ENCODE results near the gene CNPY2.
"Not testable (repeated sequence)": the region's sequence is repeated elsewhere in the genome, so short reads cannot be mapped to it uniquely, and the experiment has no call there.

The CNPY2 gene

GRCh38 chr12:56315622-56316473 is at the start of gene CNPY2:
Gene CNPY2, minus strand, starts transcription at chr12:56315988. Its CDS starts 771 bp downstream, at chr12:56315217.
- peak; percentile 98 for DNase-seq

GRCh38 chr12:56362130-56363059 is 46.6 kb upstream of the CNPY2 start, which contains the start of gene APOF:
Gene APOF, minus strand, starts transcription at chr12:56362857. Its CDS starts 112 bp downstream, at chr12:56362745.
- no peak for DNase-seq

- DNase-seq = no peak
These were observed 45.8 kb upstream of the CNPY2 start for GRCh38 chr12:56361487-56362129.

GRCh38 chr12:56359851-56360767 is 44.3 kb upstream of the CNPY2 start, which contains the start of gene STAT2:
Gene STAT2, minus strand, starts transcription at chr12:56360107. Its CDS starts 3,536 bp downstream, at chr12:56356571.
- peak; percentile 96 for DNase-seq

- DNase-seq = no peak
These were observed 43.2 kb upstream of the CNPY2 start for GRCh38 chr12:56358836-56359532.

GRCh38 chr12:56351325-56351724 is 35.5 kb upstream of the CNPY2 start:
- no peak for DNase-seq

GRCh38 chr12:56350662-56351061 is 34.9 kb upstream of the CNPY2 start:
- no peak for DNase-seq

GRCh38 chr12:56348776-56349175 is 33.0 kb upstream of the CNPY2 start:
- DNase-seq = no peak

GRCh38 chr12:56347255-56347654 is 31.5 kb upstream of the CNPY2 start:
- not testable (repeated sequence) for DNase-seq

- DNase-seq = no peak
These were observed 30.9 kb upstream of the CNPY2 start for GRCh38 chr12:56346675-56347074.

- not testable (repeated sequence) for DNase-seq
These were observed 26.5 kb upstream of the CNPY2 start for GRCh38 chr12:56342290-56342689.

GRCh38 chr12:56341616-56342015 is 25.8 kb upstream of the CNPY2 start:
- DNase-seq = no peak

GRCh38 chr12:56339158-56339422 is 23.3 kb upstream of the CNPY2 start:
- no peak for DNase-seq

GRCh38 chr12:56338308-56339157 is 22.7 kb upstream of the CNPY2 start, which contains the start of gene IL23A:
Gene IL23A, plus strand, starts transcription at chr12:56338884. Its CDS starts 161 bp downstream, at chr12:56339045.
- DNase-seq = no peak

- DNase-seq = no peak
These were observed 22.0 kb upstream of the CNPY2 start for GRCh38 chr12:56337753-56338251.

GRCh38 chr12:56336361-56337167 is 20.8 kb upstream of the CNPY2 start:
- no peak for DNase-seq

GRCh38 chr12:56335527-56335926 is 19.7 kb upstream of the CNPY2 start:
- DNase-seq = not testable (repeated sequence)

GRCh38 chr12:56334490-56334793 is 18.7 kb upstream of the CNPY2 start:
- DNase-seq = no peak

Measured in SHP77 treated with DMSO at 0.1 percent for 48 hours (cell line).